ENCODE data around the gene DENND2D. TPM values are rescaled to one million over a fixed set of nuclear protein-coding genes. Genes with fewer than 3 reads are reported as not detected.

The DENND2D gene
- total RNA-seq, 4 donors from 2014 or later = 19.5 to 41.7 (median 27.8) TPM

DNA sequence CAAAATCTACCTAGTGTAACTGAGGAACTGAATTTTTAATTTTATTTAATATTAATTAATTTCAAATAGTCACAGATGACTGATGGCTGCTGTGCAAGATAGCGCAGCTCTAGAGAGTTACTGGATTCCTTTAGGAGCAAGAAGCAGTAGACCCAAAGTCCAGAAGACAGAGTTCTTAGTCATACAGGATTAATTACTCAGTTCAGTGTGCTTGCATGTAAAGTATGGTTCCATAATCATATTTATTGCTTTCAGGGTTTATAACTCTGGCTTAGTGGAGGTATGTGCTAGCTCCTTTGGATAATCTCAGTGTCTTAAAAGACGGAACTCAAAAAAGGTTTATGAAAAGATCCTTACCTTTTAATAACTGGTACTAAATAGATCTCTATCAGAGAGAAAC, 43.0 kb downstream of the DENND2D start:
- DNase-seq (ENCODE audit: low spot score) (no peak), ATAC-seq (ENCODE audit: low FRiP score) (no peak)
- no peak for TF ChIP-seq CTCF (IDR thresholded peaks at IDR 0.05)

GRCh38 chr1:111154021-111154999, 46.1 kb downstream of the DENND2D start:
- TF ChIP-seq CTCF (IDR thresholded peaks at IDR 0.05) = no peak
- ATAC-seq (ENCODE audit: low FRiP score) (no peak), DNase-seq (ENCODE audit: low spot score) (no peak)

DNA sequence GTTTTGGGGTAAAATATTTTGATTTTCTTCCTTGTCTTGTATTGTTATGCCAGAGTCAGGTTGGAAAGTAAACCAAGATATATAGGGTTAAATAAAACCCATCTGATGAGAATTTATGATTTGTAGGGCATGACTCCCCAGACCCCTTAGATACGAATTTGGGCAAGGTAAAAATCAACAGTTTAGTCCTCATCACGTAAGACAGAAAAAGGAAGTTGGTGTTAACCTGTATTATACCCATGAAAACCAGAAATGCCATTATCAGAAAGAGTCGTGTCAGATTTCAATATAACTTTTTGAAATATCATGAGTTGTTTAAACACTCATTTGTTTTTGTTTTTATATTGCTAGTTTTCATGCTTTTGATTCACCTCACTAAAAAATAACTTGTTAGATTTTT, 48.6 kb downstream of the DENND2D start:
- DNase-seq (ENCODE audit: low spot score) (no peak), ATAC-seq (ENCODE audit: low FRiP score) (no peak)
- no peak for TF ChIP-seq CTCF (IDR thresholded peaks at IDR 0.05)

DNA sequence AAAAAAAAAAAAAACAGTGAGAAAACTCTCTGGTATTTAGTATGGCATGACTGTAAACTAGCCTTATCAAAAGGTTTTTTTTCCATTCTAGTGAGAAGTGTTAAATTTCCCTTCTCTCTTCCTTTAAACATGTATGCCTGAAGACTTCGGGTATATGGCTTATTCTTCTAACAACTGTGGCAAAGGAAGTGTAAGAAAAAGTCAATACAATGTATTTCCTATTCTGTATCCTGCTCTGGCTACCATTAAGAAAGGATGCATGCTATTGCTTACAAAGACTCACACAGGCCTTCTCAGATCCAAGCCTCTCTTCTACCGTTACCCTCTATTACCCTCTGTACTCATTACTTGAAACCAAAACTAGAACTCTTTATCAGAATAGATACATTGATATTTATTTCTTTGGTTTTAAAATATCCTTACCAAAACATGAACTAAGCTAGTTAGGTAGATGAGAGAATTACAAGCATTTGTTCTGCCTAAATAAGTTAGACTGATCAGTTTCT, 52.0 kb downstream of the DENND2D start:
- DNase-seq (ENCODE audit: low spot score) = no peak
- ATAC-seq (ENCODE audit: low FRiP score) = no peak
- TF ChIP-seq CTCF (IDR thresholded peaks at IDR 0.05) = no peak

DNA sequence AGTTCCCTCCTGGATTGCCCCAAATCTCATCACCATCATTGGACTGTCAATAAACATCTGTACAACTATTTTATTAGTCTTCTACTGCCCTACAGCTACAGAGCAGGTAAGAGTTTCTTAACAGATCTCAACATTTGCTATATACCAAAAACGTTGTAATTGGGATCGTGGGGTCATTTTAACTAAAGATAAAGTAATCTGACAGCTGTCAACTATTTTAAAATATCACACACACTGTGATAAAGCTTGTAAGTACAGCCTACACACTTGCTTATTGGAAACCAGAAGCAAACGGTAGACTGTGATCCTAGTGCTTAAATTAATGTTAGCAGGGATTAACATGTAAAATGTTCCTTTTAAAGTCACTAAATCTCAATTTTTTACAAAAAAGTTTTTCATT, 52.5 kb downstream of the DENND2D start:
- ATAC-seq (ENCODE audit: low FRiP score) (no peak), DNase-seq (ENCODE audit: low spot score) (no peak)
- no peak for TF ChIP-seq CTCF (IDR thresholded peaks at IDR 0.05)

DNA sequence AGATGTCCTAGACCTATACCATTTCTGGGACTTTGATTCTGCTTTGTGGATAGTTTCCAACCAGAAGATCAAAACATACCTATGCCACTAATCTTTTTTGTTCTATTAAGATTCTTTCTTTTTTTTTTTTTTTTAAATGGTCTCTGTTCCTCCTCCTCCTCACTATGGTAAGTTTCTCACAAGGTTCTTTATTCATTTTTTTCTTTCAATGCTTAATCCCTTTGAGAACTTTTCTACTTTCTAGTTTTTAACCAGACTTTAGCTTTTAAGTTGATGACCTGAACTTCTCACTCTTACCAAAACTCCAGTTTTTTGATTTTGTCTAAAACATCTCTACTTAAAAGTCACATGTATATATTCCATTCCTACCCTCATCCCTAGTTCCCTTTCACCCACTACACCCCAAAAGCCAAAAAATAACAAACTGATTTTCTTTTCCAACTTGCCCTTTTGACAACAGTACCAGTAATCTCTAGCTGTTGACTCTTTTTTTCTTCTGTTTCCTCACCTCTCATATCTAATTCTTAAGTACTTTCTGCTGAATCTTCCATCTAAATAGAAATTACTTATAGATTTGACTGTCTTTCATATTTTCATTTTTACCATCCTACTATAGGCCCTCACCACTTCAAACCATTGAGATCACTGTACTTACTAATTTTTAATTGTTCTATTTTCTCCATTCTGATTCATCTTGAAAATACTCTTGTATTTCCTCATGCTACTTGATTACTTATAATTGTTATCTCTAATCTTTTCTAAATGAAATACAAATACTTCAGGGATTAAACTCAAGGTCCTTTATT, 54.3 kb downstream of the DENND2D start:
- DNase-seq (ENCODE audit: low spot score) = no peak
- no peak for ATAC-seq (ENCODE audit: low FRiP score)
- TF ChIP-seq CTCF (IDR thresholded peaks at IDR 0.05) = no peak
